ENCODE measurements around the gene FAM3A.
"Not testable (repeated sequence)": the region's sequence is repeated elsewhere in the genome, so short reads cannot be mapped to it uniquely, and the experiment has no call there.

FAM3A gene, protein sequence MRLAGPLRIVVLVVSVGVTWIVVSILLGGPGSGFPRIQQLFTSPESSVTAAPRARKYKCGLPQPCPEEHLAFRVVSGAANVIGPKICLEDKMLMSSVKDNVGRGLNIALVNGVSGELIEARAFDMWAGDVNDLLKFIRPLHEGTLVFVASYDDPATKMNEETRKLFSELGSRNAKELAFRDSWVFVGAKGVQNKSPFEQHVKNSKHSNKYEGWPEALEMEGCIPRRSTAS

DNA sequence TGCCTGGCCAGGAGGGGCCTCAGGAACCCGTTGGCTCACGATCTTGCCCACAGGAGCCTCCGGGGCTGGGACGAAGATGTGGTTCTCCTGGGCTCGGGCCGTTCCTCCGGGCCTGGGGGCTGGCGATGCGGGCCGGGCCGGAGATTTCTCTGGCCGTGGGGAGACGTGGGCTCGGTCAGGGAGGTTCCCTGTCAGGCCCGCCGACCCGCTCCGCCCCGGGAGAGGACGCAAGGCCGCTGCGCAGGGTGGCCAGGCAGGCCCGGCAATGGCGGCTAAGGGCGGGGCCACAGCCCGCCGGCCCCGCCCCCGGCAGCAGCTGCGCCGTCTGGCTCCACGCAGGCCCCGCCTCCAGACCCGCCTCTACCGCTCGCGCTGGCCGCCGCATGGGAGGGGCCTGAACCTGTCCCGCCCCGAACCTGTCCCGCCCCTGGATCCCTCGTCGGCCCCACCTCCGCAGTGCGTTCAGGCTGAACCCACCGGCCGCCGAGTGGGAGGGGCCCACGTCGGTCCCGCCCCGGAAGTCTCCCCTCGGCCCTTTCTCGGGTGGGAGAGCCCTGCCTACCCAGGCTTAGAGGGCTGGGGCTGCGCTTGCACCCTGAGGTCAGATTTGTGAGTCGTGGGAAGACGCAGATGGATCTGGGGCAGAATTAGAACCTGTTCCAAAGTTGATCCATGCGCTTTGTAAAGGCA is at the start of gene FAM3A:
Gene FAM3A (minus strand): TSS at position 267 of the 690 bp plus-strand sequence. CDS start 460 bp downstream, outside the sequence.
- peak; percentile 79 for DNase-seq (ENCODE audit: low read depth, low spot score)

DNA sequence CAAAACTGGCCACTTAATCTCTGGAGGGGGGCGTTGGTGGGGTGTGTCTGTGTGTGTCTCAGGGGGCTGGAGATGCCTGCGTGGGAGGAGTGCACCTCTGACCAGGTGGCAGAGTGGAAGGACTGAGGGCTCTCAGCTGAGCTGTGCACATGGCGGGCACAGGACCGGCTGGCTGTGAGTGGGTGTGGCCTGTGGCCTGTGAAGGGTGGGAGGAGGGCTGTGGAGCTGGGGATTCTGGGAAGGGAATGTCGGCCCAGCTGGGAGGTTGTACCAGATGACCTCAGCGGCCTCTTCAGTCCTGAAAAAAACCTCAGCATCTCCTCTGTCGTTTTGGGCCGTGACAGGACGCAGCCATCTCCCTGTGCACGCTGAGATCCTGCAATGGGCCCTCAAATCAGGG is 46.3 kb upstream of the FAM3A start:
- DNase-seq (ENCODE audit: low read depth, low spot score) = not testable (repeated sequence)

DNA sequence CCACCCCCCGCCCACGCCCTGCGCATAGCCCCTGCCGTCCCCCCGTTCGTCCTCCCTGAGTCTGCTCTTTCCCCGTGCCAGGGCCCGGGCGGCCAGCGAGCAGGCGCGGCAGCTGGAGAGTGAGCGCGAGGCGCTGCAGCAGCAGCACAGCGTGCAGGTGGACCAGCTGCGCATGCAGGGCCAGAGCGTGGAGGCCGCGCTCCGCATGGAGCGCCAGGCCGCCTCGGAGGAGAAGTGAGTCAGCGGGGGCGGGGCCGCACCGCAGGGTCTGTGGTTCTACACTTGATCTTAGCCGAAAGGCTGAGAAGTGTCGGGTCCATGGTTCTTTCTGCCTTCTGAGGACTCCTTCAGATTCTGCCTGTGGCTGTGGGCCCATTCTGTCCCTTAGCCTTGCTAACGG is 44.3 kb upstream of the FAM3A start:
- not testable (repeated sequence) for DNase-seq (ENCODE audit: low read depth, low spot score)

DNA sequence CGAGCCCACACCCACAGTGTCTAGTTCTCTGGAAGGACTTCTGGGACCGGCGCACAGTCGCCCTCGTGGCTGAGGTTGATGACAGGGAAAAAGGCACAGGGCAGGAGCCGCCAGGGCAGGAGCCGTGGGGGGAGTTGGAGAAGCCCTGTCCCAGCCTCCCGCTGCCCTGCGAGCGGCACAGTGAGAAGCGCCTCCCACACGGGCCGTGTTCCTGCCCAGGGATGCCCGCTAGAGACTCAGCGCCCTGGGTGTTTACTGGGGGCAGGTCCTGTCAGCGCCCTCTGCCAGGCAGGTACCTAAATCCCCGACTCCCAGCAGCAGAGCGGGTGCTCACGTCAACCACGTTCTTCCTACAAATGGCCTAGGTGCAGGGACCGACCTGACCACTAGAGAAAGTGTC is 42.9 kb upstream of the FAM3A start:
- not testable (repeated sequence) for DNase-seq (ENCODE audit: low read depth, low spot score)

DNA sequence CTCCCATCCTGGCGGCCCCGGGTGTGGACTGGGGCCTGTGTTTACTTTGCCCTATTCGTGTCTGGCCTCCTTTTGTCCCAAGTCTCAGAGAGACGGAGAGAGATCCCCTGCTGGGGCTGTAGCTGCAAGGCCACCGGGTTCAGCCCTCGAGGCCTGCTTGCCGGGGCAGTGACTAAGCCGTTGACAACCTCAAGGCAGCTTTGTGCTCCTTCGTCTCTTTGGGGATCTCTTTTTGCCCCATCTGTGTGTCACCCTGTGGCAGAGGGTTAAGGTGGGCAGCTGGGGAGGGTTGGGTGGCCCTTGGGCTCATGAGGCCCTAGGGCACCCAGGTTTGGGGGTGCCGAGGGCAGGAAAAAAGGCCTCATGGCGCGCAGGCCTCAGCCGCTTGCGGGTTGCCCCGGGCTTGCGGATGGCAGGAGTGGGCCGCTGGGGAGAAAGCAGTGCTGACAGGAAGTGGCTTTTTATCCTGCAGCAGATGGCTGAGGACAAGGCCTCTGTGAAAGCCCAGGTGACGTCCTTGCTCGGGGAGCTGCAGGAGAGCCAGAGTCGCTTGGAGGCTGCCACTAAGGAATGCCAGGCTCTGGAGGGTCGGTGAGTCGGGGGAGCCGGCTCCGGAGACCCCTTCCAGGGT is 42.1 kb upstream of the FAM3A start:
- not testable (repeated sequence) for DNase-seq (ENCODE audit: low read depth, low spot score)

DNA sequence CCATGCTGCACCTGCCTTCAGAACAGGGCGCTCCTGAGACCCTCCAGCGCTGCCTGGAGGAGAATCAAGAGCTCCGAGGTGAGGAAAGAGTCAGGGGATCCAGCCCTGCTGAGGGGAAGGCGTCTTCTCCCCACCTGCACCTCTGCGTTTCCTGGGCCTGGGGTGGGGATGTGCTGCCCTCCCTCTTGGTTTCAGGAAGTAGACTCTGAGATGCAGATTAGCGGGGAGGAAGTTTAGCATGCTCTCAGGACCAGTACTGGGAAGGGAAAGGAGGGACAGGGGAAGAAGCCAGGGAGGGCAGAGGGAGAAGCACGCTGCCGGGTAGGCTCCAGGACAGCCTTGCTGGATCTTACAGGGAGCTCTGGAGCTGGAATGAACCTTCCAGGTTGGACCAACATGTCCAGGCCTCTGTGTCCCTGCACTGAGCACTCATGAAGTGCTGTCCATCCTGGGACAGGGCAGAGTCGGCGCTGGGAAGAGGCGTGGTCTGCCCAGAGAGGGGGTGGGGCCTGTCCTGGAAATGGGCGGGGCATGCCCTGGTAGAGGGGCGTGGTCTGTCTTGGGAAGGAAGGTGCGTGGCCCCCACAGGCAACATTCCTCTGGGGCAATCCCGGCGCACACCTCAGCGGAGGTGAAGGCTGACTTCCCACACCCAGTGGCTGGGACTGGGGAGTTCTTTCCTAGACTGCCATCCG is 36.2 kb upstream of the FAM3A start:
- DNase-seq (ENCODE audit: low read depth, low spot score) = not testable (repeated sequence)

DNA sequence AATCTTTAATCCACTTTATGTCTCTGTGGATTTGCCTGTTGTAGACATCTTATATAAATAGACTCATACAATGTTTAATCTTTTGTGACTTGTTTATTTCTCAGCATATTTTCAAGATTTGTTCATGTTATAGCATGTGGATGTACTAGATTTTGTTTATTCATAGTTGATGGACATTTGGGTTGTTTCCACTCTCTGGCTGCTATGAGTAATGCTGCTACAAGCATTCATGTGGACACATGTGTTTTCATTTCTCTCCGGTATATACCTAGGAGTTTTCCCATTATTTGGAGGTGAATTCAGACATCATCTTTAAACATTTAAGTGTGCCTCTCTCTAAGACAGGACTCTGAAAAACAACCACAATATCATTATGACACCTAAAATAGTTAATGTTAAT is 33.7 kb upstream of the FAM3A start:
- no peak for DNase-seq (ENCODE audit: low read depth, low spot score)

DNA sequence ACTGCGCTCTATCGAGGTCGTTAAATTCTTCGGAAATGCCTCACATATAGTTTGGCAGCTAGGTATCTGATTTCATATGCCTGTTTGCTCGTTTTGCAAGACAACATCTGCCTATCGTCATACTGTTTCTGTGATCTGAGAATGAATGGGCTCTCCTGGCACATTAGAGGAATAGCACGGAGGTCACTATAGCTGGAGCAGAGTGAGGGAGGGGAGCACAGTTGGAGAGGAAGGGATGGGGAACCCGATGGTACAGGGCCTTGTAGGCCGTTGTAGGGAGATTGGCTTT is 31.9 kb upstream of the FAM3A start:
- DNase-seq (ENCODE audit: low read depth, low spot score) = no peak

DNA sequence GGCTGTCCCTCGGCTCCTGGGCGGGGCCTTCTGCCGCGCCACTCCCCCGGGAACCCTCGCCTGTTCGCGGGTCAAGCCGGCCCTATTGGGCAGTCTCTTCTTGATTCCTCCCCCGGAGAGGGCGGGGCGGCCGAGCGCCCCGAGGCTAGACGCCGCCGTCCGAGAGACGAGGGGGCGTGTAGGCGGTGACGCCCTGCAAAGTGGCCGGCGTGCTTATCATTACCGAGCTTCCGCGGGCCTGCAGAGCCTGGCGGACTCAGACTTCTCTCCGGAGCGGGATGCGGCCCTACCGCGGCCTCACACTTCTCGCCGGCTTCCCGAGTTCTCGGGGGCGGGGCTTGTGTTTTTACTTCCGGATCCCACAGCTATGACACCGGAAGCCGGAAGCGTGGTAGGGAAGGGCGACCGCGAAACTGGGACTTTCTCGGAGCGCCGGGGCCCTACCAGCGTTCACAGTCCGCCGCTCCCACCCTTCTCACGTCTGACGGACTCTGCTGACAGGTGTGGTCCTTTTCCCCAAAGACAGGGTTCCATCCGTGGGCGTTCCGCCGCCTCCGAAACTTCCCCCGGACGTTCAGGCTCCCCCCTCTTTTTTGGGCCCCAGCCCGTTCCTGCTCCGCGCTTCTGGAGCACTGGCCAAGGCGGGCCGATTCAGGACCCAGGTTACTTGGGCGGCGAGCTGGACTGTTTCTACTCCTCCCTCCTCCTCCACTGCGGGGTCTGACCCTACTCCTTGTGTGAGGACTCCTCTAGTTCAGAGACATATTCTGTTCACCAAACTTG is 31.4 kb upstream of the FAM3A start, which contains the start of gene IKBKG:
Gene IKBKG (plus strand): TSS at position 376 of the 783 bp plus-strand sequence. CDS start 4,383 bp downstream, outside the sequence.
- peak; percentile 71 for DNase-seq (ENCODE audit: low read depth, low spot score)

DNA sequence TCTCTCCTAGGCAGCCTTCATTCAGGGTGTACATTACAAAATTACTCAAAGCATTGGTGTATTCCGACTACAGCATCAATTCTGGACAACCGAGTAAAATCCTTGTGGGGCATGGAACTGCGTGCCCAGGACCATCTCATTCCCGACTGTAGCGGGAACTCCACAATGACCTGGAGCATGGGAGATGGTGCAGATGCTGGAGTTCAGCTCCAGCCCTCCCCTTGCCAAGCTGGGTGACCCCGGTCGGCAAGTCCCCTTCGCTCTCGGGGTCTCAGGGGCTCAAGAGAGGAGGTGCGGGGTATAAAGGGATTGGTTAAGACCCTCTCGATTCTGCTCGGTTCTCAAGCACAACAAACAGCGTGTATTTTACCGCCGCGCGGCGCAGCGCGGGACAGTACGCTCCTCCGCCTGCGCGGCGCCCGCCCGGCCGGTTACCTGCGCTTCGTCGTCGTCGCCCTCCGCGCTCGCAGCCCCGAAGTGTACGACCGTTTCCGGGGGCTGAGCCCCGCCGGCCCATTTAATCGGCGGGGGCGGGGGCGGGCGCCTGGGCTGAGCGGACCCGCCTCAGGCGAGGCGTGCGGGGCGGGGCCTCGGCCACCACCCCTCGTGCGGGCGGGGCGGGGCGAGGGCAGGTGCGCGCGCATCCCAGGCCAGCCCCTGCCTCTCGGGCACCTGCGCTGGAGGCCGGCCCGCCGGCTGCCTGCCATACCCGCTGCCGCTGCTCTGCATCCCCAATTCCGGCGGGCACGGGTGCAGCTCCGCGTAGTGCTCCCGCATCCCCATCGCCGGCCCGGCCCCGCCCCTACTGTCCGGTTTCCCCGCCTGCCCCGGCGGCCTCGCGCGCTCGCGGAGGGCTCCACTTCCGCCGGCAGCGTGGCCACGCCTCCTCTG is 30.6 kb upstream of the FAM3A start, which contains the start of gene G6PD:
Gene G6PD (minus strand): TSS at position 493 of the 891 bp plus-strand sequence. CDS start 691 bp downstream, outside the sequence.
- DNase-seq (ENCODE audit: low read depth, low spot score) = peak; percentile 58

DNA sequence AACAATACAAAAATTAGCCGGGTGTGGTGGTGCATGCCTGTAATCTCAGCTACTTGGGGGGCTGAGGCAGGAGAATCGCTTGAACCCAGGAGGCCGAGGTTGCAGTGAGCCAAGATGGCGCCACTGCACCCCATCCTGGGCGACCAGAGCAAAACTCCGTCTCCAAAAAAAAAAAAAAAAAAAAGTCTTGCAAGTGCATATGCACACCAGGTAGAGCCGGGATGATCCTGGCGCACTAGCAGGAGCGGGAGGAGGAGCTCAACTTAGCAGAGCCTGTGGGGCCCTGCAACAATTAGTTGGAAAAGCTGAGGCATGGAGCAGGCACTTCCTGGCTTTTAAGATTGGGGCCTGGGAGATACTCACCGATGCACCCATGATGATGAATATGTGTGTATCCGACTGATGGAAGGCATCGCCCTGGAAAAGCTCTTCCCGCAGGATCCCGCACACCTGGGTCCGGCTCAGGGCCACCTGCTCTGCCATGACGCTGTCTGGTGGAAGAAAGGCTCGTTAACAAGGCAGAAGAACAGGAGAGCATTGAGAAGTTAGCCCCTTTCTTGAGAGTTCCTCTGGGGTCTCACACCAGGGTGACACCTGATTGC is 29.7 kb upstream of the FAM3A start:
- DNase-seq (ENCODE audit: low read depth, low spot score) = no peak

DNA sequence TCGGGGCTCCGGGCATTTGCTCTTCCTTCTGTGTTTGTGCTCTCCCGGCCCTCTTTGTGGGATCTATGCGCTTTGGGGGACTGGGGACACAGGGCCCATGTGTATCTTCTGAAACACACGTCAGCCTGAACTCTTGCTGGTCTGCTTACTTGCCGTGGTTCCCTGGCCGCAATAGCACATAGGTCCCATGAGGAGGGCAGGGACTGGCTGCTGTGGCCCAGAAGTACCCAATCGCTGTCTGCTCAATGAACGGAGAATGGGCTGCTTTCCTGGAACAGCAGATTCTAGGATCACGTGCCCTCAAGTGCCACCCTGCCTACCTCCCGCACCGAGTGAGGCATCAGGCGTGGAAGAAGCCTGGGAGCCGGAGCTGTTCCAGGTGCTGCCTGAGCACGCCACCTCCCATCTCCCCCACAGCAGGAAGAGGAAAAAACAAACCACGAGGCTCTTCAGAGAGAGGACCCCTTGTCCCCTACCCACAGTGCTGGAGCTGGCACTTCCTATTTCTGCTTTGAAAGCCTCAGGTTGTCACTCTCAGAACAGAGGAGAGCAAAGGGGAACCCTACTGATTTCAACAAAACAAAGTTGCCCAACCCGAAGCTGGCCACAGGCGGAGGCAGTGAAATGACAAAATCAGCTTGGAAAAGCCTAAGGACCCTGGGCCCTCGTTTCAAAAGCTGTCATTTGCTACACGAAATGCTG is 26.8 kb upstream of the FAM3A start:
- DNase-seq (ENCODE audit: low read depth, low spot score) = no peak

DNA sequence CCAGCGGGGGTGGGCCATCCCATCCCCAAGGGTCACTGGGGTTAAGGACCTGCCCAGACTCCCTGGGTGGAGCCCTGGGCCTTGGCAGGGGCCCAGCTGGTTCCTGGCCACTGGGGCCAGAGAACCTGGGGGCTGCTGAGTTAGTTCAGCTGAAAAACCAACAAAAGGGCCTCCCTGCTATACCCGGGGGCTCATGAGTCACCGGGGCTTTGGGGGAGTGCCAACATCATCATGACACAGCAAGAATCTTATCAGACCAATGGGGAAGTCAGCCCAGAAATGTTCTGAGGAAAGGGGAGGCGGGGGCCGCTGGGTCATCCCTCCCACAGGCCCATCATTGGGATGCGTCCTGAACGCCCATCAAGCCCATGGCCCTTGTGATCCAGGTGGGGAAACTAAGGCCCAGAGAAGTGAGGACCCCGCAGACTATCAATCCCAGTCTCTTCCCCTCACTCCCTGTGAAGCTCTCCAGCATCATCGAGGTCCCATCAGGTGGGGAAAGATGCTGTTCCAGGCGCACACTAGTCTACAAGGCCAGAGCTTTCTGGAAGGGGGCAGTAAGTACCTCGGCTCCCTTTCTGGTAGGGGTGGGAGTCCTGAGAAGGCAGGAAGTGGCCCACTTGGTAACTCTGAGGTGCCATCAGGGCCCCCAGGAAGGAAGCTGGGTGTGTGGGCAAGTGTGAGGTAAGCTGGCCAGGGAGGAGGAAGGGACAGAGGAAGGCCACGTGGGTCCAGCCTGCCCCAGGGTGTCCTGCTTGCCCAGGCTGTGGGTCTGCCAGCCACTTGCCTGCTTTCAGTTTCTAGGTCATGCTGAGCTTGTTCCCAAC is 26.1 kb upstream of the FAM3A start:
- DNase-seq (ENCODE audit: low read depth, low spot score) = peak; percentile 11

DNA sequence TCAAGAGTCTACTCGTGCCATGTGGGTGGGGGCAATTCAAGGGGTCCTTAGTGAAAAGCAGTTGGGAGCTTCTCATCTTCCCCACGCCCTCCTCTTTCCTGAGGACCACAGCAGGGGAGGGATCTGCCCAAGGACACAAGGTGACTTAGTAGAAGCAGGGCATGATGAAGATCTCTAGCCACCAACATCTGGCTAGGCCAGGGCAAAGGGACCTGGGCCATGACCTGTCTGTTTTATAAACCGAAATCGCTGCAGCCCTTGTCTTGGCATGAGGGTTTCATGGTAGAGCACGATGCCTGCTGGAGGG is 25.5 kb upstream of the FAM3A start:
- DNase-seq (ENCODE audit: low read depth, low spot score) = no peak

DNA sequence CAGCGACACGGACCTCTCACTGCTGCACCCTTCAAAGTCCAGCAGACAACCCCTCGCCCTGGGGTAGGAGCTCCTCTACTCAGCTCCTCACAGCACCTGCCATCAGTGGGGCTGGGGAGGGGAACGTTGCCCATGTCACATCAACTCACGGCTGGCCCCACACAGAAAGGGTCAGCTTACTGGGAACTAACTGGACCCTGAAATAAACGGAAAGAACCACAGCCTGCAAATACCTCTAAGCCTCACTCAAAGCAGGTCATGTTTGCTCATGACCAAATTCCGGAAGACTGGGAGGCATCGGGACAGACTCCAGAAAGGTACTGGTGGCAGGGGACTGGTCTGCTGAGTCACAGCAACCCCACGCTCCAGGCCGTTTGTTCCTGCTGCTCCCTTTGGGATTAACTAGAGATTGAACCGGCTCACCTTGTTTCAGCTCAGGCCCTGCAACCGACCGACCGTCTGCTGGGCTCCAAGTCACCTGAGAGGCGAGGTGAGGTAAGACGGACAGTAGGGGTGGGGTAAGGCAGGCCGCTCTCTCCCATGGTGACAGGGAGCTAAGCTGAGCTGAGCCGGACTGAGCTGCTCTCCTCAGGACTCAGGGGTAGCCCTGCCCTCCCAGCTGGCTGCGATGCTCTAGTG is 25.0 kb upstream of the FAM3A start:
- DNase-seq (ENCODE audit: low read depth, low spot score) = no peak

DNA sequence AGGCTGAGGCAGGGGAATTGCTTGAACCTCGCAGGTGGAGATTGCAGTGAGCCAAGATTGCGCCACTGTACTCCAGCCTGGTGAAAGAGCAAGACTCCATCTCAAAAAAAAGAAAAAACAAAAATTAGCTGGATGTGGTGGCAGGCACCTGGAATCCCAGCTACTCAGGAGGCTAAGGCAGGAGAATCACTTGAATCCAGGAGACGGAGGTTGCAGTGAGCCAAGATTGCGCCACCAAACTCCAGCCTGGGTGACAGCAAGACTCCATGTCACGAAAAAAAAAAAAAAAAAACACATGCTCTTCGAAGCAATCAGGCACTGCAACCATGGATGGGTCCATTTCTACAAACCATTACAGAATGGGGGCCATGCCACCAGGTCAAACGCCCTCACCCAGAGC is 24.3 kb upstream of the FAM3A start:
- DNase-seq (ENCODE audit: low read depth, low spot score) = not testable (repeated sequence)

DNA sequence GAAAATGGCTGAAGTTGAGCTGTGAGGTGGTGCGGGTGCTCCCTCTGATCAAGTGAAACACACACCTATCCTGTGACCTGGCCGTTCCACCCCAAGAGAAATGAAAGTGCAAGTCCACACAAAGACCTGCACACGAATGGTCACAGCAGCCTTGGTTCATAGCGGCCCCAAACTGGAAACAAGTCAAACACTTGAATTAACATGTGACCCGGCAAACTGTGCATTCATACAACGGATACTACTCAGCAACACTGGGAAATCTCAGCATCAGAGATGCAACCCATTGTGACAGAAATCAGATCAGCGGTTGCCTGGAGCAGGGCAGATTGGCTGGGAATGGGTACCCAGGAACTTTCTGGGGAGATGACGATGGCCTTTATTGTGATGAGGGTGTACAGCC is 23.0 kb upstream of the FAM3A start:
- no peak for DNase-seq (ENCODE audit: low read depth, low spot score)

DNA sequence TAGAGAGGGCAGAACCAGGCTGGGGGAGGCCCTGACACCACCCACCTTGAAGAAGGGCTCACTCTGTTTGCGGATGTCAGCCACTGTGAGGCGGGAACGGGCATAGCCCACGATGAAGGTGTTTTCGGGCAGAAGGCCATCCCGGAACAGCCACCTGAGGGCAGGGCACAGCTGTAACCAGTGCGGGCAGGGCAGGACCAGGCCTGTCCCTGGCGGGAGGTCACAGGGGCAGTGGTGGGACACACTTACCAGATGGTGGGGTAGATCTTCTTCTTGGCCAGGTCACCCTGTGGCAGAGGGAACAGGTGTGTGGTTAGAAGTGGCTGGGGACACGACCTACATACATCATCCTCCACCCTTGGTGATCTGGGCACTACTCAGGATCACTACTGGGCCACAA is 19.9 kb upstream of the FAM3A start:
- DNase-seq (ENCODE audit: low read depth, low spot score) = no peak
